ENCODE results near the gene RCSD1.

GRCh38 chr1:167618366-167618765, 11.7 kb upstream of the RCSD1 start:
- TF ChIP-seq, protein P1, sequence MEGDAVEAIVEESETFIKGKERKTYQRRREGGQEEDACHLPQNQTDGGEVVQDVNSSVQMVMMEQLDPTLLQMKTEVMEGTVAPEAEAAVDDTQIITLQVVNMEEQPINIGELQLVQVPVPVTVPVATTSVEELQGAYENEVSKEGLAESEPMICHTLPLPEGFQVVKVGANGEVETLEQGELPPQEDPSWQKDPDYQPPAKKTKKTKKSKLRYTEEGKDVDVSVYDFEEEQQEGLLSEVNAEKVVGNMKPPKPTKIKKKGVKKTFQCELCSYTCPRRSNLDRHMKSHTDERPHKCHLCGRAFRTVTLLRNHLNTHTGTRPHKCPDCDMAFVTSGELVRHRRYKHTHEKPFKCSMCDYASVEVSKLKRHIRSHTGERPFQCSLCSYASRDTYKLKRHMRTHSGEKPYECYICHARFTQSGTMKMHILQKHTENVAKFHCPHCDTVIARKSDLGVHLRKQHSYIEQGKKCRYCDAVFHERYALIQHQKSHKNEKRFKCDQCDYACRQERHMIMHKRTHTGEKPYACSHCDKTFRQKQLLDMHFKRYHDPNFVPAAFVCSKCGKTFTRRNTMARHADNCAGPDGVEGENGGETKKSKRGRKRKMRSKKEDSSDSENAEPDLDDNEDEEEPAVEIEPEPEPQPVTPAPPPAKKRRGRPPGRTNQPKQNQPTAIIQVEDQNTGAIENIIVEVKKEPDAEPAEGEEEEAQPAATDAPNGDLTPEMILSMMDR (IDR thresholded peaks at IDR 0.05): no peak
- no peak for TF ChIP-seq POLR2A (IDR thresholded peaks at IDR 0.05)
